ENCODE data around the gene ARRDC3. TPM values are rescaled to one million over a fixed set of nuclear protein-coding genes. Genes with fewer than 3 reads are reported as not detected.
"Not testable (repeated sequence)": the region's sequence is repeated elsewhere in the genome, so short reads cannot be mapped to it uniquely, and the experiment has no call there.

The ARRDC3 gene
- total RNA-seq, 4 donors from 2014 or later: 37.0 to 58.2 (median 43.1) TPM

GRCh38 chr5:91386120-91386519 is 3.0 kb upstream of the ARRDC3 start:
- no peaks in the 10 kb centered on the region for H3K36me3 ChIP-seq
- H3K9me3 ChIP-seq: no peaks in the 10 kb centered on the region
- intact Hi-C loops (cut with DNase I): loop anchor here (5.0 kb wide), 1 partner anchor 159 kb away; no protein-coding TSS in a partner anchor
- 83% methylated on average over 2 of the region's 2 CpGs for WGBS
- no peak overlapping the region for H3K4me3 ChIP-seq
- no peak for DNase-seq (ENCODE audit: extremely low spot score)
- H3K27ac ChIP-seq (replicated peaks in 1 of 4): no peak overlapping the region
- peaks cover 9 to 15% (median 11%) of the 10 kb centered on the region in 4 donors for H3K4me1 ChIP-seq
- no peaks in the 10 kb centered on the region for H3K27me3 ChIP-seq
- TF ChIP-seq POLR2A (IDR thresholded peaks at IDR 0.05; ENCODE audit: low read depth) (no peak), POLR2AphosphoS5 (IDR thresholded peaks at IDR 0.05) (no peak), EP300 (IDR thresholded peaks at IDR 0.05) (no peak), CTCF (IDR thresholded peaks at IDR 0.05) (no peak)

- not testable (repeated sequence) for H3K4me3 ChIP-seq; H3K9me3 ChIP-seq; H3K36me3 ChIP-seq; DNase-seq (ENCODE audit: extremely low spot score); H3K27ac ChIP-seq (replicated peaks in 1 of 4); H3K27me3 ChIP-seq
- 91% methylated on average over 11 of the region's 11 CpGs for WGBS
- peaks cover 9 to 15% (median 11%) of the 10 kb centered on the region in 4 donors for H3K4me1 ChIP-seq
- intact Hi-C loops (cut with DNase I): loop anchor here (2.0 to 5.0 kb wide), 2 partner anchors 158 to 451 kb away; no protein-coding TSS in a partner anchor
Observed at GRCh38 chr5:91385596-91385995, 2.5 kb upstream of the ARRDC3 start.

- peaks cover 9 to 15% (median 11%) of the 10 kb centered on the region in 4 donors for H3K4me1 ChIP-seq
- no peak for DNase-seq (ENCODE audit: extremely low spot score)
- intact Hi-C loops (cut with DNase I): loop anchor here (1.0 to 5.0 kb wide), 5 partner anchors 158 to 450 kb away; no protein-coding TSS in a partner anchor
- 5% methylated on average over 6 of the region's 6 CpGs for WGBS
- no peaks in the 10 kb centered on the region for H3K9me3 ChIP-seq
- peak in 2 of 3 experiments; percentile 97 to 98 for TF ChIP-seq CTCF (IDR thresholded peaks at IDR 0.05)
- TF ChIP-seq POLR2AphosphoS5 (IDR thresholded peaks at IDR 0.05): no peak
- H3K4me3 ChIP-seq: peak overlapping the region in 1 of 4 donors; percentile 71
- peak overlapping the region; percentile 90 to 99 (median 94) for H3K27ac ChIP-seq (replicated peaks in 1 of 4)
- no peaks in the 10 kb centered on the region for H3K27me3 ChIP-seq
- no peaks in the 10 kb centered on the region for H3K36me3 ChIP-seq
Observed at GRCh38 chr5:91384671-91385430, 1.7 kb upstream of the ARRDC3 start.

GRCh38 chr5:91383956-91384300 is 811 bp upstream of the ARRDC3 start:
- H3K9me3 ChIP-seq: no peaks in the 10 kb centered on the region
- peak overlapping the region; percentile 90 to 99 (median 94) for H3K27ac ChIP-seq (replicated peaks in 1 of 4)
- DNase-seq (ENCODE audit: extremely low spot score): no peak

More at GRCh38 chr5:91383956-91384300, 811 bp upstream of the ARRDC3 start:
- Histone ChIP-seq H3K4me1 (peaks cover 9 to 16% (median 12%) of the 10 kb centered on the region in 4 donors), H3K4me3 (peak overlapping the region; percentile 69 to 85 (median 71)), H3K27me3 (no peaks in the 10 kb centered on the region), H3K36me3 (no peaks in the 10 kb centered on the region)
- 3% methylated on average over 7 of the region's 7 CpGs for WGBS
- intact Hi-C loops (cut with DNase I): loop anchor here (1.0 to 5.0 kb wide), 5 partner anchors 71 to 449 kb away; no protein-coding TSS in a partner anchor
- TF ChIP-seq EP300 (IDR thresholded peaks at IDR 0.05) (no peak), CTCF (IDR thresholded peaks at IDR 0.05) (no peak), POLR2AphosphoS5 (IDR thresholded peaks at IDR 0.05) (no peak), POLR2A (IDR thresholded peaks at IDR 0.05; ENCODE audit: low read depth) (no peak)
